Fibroblast of the conjunctiva (primary cell): ENCODE results near the gene P2RY2.

ENCODE experiments used
- DNase-seq: peaks from one replicate; pipeline ENCODE4 v3.0.0-alpha.2; 2010; ENCODE audit warnings: low read depth

P2RY2 gene

DNA sequence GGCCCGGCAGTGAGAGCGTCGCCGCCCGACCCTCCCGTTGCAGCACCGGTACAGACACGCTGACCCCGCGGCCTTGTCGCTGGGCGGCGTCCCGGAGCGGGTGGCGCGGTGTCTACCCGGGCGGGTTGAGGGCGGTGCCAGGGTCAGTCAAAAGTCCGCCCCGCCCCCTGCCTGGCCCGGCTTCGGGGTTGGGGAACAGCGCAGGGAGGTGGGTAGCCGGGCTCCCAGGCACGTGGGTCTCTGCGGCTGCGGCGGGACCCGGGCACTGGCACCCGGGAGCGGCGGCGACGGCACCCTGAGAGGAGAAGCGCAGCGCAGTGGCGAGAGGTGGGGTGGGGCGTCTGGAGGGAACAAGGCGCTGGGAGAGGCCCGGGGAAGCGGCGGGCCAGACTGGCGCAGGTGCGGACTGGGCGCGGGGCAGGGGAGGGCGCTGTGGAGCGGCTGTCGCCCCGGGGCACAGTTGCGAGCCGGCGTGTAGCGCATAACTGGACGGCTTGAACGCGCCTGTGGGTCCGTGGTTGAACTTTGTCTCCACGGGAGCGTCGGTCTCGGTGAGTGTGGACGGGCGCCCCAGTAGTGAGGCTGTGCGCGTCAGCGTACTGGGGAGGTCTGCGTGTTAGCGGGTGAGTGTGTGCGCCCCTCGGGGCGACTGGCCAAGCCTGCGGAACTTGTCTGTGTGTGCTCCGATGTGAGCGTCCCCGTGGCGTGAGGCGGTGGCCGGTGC, at the start of gene P2RY2:
P2RY2 (plus strand) TSS at position 176 of the 724 bp plus-strand sequence. CDS start 15,879 bp downstream, outside the sequence.
- DNase-seq, result no peak

GRCh38 chr11:73168925-73169579, 49.0 kb upstream of the P2RY2 start:
- DNase-seq, result no peak

DNA sequence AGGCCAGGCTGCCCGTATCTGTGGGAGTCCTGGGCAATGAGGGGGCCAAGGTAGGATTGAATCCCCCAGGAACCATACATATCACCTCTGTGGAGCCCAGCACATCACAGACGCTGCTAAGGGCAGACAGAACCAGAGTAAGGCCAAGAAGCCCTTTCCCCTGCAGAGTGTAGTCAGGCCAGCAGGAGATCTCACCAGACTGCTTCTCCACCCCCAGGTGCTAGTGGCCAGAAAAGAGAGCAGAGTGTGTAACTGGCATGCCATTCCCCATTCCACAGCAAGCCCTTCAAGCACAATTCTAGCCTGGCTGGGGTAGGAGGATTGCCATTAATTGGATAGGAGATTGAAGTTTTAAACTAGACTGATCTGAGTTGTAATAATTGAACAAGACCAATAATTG, 47.9 kb upstream of the P2RY2 start:
- no peak for DNase-seq

- no peak for DNase-seq
Observed at GRCh38 chr11:73171436-73172161, 46.5 kb upstream of the P2RY2 start.

GRCh38 chr11:73172992-73173656, 45.0 kb upstream of the P2RY2 start:
- DNase-seq, result no peak

DNA sequence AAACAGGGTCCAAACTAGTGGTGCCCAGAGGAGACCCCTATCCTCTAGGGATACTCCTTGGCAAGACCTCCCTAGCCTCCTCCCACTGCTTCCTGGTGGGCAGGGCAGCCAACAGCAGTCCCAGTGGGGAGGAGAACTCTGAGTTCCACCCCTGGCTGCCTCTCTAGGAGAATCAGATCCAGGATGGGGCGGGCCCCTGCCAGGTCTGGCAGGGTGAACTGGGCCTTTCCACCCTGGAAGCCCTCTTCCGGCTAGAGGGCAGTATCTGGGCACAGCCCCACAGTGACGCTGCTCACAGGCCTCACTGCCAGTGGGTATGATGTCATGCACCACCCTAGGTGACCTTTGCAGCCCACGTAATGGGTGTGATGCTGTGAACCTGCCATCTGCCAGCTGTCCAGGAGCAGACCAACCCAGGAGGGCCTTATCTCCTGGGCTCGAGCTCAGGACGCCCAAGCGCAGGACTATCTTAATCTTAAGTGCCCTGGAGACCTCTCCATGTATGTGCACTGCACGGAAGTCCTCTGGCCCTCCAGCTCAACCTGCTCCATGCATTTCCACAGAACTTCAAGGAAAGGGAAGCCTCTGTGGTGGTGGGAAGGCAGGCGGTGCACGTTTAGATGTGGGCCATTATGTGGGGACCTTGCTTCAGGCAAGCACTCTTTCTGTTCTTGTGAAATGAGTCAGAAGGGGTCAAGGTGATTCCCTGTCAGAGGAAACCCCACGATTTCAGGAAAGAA, 44.2 kb upstream of the P2RY2 start:
- no peak for DNase-seq

DNA sequence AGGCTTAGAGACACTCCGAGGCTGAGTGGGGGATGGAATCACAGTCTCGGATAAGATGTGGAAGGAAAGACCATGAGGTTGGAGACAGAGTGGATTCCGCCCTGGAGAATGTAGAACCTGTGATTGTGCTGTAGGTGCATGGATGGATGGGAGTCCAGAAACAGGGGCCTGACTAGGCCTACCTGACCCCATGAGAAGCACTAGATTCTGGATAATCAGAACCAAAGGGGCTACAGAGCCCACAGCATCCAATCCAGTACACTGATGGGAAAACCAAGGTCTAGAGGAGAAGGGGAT, 43.6 kb upstream of the P2RY2 start:
- no peak for DNase-seq

DNA sequence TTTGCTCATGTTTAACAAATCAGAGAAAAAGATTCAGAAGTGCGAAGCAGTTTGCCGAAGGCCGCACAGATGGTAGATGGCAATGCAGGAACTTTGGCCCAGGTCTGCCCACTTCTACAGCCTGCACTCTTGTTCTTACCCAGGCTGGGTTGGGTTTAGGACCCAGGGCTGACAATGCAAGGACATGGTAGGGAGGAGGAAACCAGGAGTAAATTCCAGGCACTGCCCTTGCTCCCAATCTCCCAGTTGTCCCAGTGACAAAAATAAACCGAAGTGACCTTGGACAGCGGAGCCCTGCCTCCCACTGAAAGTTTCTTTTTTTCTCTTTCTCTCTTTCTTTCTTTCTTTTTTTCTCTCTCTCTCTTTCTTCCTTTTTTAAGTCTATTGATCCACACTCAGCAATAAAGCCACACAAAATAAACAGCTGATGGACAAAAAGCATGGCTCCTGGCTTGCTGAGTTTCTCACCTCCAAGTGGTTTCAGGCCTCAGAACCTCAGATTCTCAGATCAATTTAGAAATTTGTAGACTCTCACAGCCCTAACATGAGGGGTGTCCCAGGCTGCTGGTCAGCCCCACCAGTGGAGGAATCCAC, 42.4 kb upstream of the P2RY2 start:
- no peak for DNase-seq

DNA sequence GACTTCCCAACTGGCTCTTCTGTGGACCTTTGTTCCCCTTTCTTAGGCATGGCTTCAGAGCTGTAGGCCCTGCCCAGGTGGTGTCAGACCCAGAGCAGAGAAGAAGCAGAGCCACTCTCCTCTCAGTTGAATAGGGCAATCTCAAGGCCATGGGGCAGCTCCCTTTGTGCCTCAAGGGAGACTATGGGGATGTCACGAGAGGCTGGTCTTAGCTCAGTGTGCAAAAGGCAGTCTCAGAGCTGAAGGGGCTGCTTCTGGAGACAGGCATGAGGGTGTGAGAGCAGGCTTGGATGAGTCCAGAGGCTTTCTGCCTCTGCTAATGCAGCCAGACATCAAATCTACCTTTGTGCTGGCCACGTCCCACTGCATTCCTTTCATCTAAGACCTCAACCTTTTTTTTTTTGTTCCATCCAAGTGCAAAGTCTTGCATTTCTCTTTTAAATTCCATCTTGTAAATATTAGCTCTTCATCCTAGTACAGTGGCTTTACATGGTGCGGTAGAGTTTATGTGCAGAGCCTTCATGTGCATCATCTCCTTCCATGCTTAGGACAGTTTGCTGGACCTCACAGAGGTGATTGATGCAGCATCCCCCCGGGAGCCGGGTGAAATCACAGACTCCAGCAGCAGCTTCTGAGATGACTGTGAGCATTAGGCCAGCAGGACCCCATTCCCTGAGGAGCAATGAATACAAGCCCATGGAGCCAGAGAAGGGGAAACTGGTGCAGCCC, 41.8 kb upstream of the P2RY2 start:
- no peak for DNase-seq

- DNase-seq, result no peak
Observed at GRCh38 chr11:73176874-73177155, 41.3 kb upstream of the P2RY2 start.

DNA sequence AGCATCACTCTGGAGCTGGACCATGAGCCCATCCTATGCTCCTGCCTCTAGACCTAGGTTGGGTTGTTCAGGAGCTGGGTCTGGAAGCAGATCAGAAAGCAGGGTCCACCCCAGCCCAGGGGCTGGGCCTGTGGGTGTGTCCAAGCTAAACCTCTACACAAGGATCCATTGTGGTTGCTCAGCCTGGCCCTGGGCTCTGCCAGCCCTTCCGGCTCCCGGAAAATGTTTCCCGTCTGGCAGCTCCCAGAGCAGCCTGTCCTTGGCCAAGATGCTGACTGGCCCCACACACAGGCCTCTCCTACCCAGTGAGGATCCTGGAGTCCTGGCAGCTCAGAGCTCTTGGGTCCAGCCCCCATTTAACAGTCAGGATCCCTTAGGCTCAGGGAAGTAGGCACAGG, 40.7 kb upstream of the P2RY2 start:
- no peak for DNase-seq

GRCh38 chr11:73177778-73178539, 40.1 kb upstream of the P2RY2 start:
- DNase-seq, result peak; percentile 83

- DNase-seq, result no peak
Observed at GRCh38 chr11:73178681-73179080, 39.4 kb upstream of the P2RY2 start.

DNA sequence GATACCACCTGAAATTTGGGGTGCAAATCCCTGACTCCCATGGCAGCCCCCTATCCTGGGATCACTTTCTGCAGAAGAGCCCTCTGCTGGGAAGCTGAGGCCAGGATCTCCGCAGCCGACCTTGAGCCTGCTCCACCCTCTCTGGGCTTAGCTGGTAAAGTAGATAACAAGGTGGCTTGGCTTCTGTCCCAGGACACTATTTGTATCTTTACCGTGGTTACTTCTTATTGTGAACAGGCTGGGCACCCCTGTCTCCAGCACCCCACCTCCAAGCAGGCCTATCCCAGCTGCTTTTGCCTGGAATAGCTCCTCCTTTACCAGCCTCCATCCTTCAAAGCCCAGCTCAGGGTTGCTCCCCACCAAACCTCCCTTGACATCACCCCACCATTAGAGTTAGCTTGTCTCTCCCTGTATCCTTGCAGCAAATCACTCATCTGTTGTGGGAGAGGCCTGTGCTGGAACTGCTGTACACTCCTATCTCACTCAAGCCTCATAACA, 35.2 kb upstream of the P2RY2 start:
- DNase-seq, result no peak

GRCh38 chr11:73184953-73185671, 33.0 kb upstream of the P2RY2 start:
- DNase-seq, result peak; percentile 26

DNA sequence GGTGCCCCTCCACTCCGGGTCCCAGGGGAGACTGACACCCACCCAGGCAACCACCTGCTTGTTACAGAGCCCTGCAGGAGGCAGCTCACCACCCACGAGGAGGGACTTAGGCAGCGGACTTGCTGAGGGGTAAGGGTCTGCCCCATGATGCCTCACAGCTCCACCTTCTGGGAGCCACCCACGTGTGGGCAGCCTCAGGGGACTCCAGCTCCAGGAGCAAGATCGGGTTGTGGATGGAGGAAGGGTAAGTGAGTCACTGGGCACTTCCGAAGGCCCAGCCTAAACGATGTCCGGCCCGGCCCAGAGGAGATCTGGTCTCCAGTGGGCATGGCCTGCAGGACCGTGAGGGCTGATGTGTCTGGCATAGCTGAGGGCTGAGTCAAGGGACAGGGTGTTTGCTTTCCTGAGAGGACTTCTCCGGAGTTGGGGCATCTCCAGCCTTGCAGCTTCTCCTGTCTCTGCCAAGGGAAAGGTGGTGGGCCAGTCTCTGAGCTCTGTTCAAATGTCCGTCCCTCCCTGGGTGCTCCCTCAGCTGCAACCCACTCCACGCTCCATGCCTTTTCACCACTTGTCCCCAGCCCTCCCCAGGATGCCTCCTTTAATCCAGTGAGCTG, 32.3 kb upstream of the P2RY2 start:
- peak; percentile 13 for DNase-seq

- no peak for DNase-seq
Observed at GRCh38 chr11:73186294-73186850, 31.7 kb upstream of the P2RY2 start.

- no peak for DNase-seq
Observed at GRCh38 chr11:73186886-73187285, 31.2 kb upstream of the P2RY2 start.

DNA sequence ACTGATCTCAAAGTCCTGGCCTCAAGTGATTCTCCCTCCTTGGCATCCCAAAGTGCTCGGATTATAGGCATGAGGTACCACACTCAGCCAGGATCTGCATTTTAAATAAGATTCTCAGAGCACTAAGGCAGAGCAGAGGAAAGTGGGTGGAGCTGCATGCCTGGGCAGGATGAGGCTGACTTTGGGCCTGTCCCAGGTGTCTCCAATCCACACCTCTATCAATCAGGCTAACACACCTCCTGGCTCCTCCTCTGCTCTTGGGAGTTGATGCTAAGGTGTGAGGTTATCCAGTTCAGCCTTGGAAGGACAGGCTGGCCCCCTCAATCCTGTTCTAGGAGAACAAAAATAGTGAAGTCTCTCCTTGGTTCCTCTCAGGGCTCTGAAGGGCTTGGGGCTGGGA, 30.2 kb upstream of the P2RY2 start:
- DNase-seq, result no peak
